Measurements from ENCODE around the gene GRIPAP1.

- TF ChIP-seq MAX (IDR thresholded peaks at IDR 0.05; ENCODE audit: low read depth, low read length) (no peak), MYC (IDR thresholded peaks at IDR 0.05; ENCODE audit: low read depth, low read length) (no peak)
- TF ChIP-seq, protein P1, sequence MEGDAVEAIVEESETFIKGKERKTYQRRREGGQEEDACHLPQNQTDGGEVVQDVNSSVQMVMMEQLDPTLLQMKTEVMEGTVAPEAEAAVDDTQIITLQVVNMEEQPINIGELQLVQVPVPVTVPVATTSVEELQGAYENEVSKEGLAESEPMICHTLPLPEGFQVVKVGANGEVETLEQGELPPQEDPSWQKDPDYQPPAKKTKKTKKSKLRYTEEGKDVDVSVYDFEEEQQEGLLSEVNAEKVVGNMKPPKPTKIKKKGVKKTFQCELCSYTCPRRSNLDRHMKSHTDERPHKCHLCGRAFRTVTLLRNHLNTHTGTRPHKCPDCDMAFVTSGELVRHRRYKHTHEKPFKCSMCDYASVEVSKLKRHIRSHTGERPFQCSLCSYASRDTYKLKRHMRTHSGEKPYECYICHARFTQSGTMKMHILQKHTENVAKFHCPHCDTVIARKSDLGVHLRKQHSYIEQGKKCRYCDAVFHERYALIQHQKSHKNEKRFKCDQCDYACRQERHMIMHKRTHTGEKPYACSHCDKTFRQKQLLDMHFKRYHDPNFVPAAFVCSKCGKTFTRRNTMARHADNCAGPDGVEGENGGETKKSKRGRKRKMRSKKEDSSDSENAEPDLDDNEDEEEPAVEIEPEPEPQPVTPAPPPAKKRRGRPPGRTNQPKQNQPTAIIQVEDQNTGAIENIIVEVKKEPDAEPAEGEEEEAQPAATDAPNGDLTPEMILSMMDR (IDR thresholded peaks at IDR 0.05; ENCODE audit: low read depth, low read length): no peak
Observed at GRCh38 chrX:48975041-48975440, 27.0 kb downstream of the GRIPAP1 start.
